LoVo (cell line): Measurements from ENCODE around the gene TAB2.
"Not testable (repeated sequence)": the region's sequence is repeated elsewhere in the genome, so short reads cannot be mapped to it uniquely, and the experiment has no call there.

Experiments used
- DNase-seq: peaks from one replicate; pipeline ENCODE4 v3.0.0-alpha.2; 2016; ENCODE audit warnings: low spot score

The TAB2 gene

GRCh38 chr6:149334201-149334600 is 16.7 kb downstream of the TAB2 start:
- DNase-seq = no peak

DNA sequence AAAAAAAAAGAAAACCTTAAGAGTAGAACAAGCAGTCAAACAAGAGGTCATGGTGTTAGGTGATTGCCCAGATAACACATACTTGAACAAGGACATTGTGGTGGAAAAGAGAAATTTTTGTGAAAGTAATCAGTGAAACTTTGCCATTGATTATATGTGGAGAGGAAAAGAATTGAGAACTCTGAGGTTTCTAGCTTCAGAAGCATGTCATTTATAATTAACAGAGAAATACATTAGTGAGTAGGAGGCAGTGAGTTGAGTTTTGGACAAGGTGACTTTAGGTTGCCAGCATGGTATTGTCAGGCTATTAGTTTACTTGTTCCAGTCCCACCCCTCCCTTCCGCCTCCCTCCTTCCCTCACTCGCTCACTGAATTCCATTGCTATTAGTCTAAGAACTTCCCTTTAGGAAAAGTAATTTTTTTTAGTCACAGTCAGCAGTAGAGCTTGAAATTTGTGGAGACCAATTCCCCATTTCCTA is 17.2 kb downstream of the TAB2 start:
- DNase-seq = peak; percentile 71

GRCh38 chr6:149335924-149336608 is 18.6 kb downstream of the TAB2 start:
- DNase-seq = peak; percentile 81

DNA sequence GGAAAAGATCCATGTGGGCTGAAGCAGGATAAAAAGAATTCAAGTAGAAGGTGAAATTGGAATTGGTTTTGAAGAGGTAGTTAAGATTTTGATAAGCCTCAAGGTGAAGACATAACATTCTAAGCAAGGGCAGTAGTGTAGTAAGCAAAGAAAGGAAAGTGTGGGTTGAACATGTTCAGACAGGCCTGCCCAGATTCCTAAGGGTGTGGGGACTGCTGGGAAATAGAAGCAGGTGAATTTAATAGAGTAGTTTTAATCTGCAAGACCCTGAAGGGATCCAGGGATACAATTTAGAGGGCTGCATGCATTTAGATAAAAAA is 19.1 kb downstream of the TAB2 start:
- DNase-seq = peak; percentile 51

DNA sequence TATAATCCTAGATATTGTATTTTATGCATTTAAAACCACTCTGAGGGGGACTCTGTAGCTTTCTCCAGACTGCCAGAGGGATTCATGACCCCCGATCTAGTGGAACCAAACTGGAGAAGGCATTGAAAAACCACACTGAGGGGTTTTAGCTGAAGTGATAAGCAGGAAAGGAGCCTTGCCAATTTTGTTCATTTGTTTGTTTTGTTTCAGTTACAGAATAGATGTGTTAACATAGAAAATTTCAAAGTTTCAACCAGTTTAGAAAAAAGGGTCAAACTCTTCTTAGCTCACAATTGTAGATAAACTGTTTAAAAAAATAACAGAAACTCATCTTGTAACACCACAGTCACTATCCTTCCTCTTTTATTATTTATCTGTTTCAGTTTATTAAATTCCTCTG is 19.8 kb downstream of the TAB2 start:
- DNase-seq = no peak

DNA sequence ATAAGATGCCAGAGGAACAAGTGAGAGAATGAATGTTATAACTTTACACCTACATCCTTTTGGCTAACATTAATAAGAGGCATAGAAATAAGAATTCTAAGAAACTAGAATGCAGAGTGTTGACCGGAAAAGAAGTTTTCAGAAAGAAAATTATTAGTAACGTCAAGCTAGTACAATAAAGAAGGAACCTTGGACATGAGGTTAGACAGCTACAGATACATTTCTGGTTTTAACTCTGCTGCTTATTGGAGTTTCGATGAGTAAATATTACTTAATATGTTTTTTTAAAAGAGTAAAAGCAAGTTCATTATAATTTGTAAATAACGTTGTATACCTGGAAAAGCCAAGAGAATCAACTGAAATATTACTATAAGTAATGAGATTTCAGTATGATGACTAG is 22.7 kb downstream of the TAB2 start:
- DNase-seq = no peak

DNA sequence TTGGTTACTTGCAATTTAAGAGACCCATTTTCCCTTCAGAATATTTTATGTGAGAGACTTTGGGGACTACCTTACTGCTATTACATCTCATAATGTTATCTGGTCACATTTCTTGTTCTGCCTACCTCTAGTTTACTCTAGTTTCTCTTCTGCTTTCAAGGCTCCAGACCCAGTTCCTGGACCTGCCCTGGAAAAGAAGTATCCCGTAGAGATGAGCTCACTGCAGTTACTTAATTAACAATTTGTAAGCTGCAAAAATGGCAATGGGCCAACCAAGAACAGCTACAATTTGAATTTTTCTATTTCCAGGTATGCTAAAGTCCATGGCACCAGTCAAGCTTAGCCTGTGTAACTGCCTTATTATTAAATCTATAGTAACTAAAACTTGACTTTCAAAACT is 25.0 kb downstream of the TAB2 start:
- DNase-seq = no peak

DNA sequence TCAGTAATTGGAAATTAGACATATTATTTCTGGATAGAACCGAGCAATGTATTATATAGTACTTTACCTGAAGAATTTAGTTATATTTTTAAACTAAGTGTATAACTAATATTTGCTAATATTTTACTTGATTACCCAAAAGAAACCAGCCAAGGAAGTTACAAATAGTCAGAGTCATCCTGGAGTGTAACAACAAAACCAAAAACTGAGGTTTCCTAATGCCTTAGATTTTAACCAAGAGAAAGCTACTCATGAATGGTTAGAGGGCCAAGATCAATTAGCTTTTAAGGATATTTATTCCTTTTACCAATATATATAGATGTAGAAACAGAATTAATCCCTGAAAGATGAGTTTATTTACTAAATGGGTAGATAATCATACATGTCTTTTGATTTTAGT is 26.0 kb downstream of the TAB2 start:
- no peak for DNase-seq

DNA sequence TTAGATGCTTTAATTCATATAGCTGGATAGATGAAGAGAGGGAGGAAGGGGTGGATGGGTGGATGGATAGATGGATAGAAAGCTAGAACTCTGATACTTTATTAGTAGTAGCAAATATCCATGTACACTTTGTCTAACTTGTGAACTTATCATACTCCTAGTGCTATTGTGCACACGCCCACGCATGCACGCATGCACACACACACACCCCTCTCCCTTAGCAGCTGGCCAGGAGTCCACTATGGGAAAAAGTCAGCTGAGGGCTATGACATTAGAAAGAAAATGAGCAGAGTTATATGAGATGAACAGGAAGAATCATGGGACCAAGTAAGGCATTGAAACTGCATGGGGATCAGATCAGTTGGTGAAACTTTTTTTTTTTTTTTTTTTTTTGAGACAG is 28.6 kb downstream of the TAB2 start:
- DNase-seq = no peak

GRCh38 chr6:149347067-149347466 is 29.6 kb downstream of the TAB2 start:
- no peak for DNase-seq

GRCh38 chr6:149349279-149349678 is 31.8 kb downstream of the TAB2 start:
- DNase-seq = not testable (repeated sequence)

- no peak for DNase-seq
Measured at GRCh38 chr6:149354009-149354408, 36.5 kb downstream of the TAB2 start.

GRCh38 chr6:149356081-149356750 is 38.7 kb downstream of the TAB2 start:
- no peak for DNase-seq

GRCh38 chr6:149357726-149358538 is 40.4 kb downstream of the TAB2 start:
- DNase-seq = no peak

- no peak for DNase-seq
Measured at GRCh38 chr6:149359440-149359839, 41.9 kb downstream of the TAB2 start.

DNA sequence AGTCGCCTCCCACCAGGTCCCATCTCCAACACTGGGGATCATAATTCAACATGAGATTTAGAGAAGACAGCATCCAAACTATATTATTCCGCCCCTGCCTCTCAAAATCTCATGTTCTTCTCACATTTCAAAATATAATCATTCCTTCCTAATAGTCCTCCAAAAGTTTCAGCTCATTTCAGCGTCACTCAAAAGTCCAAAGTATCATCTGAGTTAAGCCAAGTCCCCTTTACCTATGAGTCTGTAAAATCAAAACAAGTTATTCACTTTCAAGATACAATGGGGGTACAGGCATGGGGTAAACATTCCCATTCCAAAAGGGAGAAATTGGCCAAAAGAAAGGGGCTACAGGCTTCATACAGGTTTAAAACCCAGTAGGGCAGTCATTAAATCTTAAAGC is 43.0 kb downstream of the TAB2 start:
- no peak for DNase-seq

DNA sequence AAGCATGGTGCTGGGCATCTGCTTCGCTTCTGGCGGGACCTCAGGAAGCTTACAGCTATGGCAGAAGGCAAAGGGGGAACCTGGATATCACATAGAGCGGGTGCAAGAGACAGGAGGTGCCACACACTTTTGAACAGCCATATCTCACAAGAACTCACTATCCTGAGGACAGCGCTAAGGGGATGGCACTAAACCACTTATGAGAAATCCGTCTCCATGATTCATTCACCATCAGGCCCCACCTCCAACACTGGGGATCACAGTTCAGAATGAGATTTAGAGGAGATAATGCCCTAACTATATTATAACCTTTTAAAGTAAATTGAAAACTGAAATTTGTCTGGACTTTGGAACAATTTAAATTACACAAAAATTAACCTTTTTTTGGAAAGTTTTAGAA is 44.8 kb downstream of the TAB2 start:
- DNase-seq = no peak

DNA sequence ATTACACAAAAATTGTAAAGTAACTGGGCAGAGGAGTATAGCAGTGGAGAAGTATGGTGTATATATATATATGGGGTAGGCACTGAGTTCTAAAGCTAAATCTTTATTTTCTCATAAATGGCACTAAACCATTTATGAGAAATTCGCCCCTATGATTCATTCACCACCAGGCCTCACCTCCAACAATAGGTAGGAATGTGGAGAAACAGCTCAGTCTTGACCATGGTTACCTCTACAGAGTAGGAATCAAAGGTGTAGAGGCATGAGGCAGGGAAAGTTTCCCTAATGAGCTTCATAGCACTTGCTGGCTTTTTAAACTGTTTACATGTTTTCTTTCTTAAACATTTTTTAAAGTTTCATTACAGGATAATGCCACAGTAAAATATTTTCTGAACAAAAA is 45.6 kb downstream of the TAB2 start:
- peak; percentile 22 for DNase-seq

- DNase-seq = no peak
Measured at GRCh38 chr6:149364557-149364956, 47.0 kb downstream of the TAB2 start.

DNA sequence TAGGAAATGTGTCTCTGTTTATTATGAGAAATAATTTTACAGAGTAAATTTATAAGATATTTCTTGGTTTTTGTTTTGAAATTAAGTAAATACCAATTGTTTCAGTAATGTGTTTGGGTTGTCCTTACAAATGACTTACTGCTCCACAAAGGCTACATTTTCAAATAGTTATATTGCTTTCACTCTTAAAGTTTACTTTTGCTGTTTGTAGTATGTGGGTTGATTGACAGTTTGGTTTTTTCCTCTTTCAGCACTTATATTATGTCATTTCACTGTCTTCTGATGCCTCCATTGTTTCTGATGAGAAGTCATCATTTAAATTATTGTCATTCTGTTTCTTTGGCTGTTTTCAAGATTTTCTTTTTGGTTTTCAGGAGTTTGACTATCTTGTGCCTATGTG is 47.7 kb downstream of the TAB2 start:
- DNase-seq = no peak

DNA sequence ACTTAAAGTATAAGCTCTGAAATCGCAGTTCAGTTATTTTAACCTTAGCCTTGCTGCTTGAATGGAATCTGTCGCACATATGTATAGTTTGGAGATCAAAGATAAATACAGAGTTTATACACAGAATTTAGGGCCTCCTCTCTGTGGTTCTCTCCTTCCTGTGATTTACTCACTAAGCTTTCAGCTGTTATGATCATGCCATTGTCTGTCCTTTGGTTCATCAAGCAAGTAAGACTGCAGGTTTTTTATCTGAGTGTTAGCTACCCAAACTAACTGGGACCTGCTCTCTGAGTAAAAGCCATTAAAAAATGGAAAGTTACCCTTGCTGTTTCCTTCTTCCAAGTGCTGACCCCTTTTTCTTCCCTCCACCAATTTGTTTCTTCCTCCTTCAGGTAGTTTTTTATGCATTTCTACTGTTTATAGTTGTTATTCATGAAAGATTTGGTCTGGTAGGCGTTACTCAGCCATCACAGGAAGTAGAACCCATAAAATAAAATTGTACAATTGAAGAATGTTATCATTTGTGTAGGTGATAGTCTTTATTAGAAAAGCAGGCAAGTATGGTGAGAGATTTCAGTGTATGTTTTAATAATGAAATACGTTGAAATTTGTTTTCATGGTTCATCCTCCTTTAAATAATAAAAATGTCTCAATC is 48.9 kb downstream of the TAB2 start:
- DNase-seq = no peak

GRCh38 chr6:149368065-149368464 is 50.6 kb downstream of the TAB2 start:
- no peak for DNase-seq

DNA sequence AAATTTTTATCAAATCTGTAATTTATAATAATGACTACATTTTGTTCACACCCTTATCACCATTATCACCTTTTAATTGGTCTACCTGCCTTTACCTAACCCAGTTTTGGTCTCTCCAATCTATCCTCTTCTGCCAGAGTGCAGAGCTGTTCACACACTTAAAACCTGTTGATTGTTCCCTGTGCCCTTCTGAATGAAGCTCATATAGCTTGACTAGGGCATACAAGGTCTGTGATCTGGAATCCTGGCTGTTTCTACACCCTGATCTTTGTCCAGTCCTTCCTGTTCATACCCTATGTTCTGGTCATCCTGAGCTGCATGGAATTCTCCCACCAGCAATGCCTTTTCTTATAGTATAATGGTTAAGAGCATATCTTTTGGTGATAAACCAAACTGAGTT is 53.6 kb downstream of the TAB2 start:
- DNase-seq = no peak
